ENCODE measurements around the gene ICAM5.

DNA sequence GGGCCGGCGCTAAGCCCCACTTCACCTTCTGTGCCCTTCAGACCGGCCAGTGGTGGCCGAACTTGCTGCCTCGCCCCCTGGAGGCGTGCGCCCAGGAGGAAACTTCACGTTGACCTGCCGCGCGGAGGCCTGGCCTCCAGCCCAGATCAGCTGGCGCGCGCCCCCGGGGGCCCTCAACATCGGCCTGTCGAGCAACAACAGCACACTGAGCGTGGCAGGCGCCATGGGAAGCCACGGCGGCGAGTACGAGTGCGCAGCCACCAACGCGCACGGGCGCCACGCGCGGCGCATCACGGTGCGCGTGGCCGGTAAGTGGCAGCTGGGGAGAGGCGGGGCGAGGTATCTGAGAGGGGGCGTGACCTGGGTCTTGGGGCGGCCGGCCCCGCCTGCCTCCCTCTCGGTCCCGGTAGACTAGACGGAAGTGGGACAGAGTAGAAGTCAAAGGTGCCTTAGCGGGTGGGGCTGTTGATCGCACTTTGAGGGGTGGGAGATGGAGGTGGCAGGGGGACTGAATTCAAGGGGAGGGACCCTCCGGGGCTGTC lies 5.6 kb downstream of the ICAM5 start:
- TF ChIP-seq POLR2A (IDR thresholded peaks at IDR 0.05; ENCODE audit: low read depth, low read length), result no peak
- no peak for TF ChIP-seq TAF1 (IDR thresholded peaks at IDR 0.05; ENCODE audit: borderline replicate concordance, low read depth, low read length)
